DMS53 treated with DMSO at 0.1 percent for 48 hours (cell line): ENCODE data around the gene FERMT1.

Source experiments
- DNase-seq: peaks from one replicate; lab custom pipeline; 2025; ENCODE audit not compliant: unreplicated experiment; lab: John Stamatoyannopoulos, UW

The FERMT1 gene

GRCh38 chr20:6122873-6123648 is at the start of gene FERMT1:
Gene FERMT1, minus strand, starts transcription at chr20:6123030. Its CDS starts 3,476 bp downstream, at chr20:6119554.
- DNase-seq = peak; percentile 77

GRCh38 chr20:6169251-6169650 is 46.4 kb upstream of the FERMT1 start:
- no peak for DNase-seq

- no peak for DNase-seq
These were observed 45.4 kb upstream of the FERMT1 start for GRCh38 chr20:6168204-6168603.

- DNase-seq = no peak
These were observed 42.5 kb upstream of the FERMT1 start for GRCh38 chr20:6165346-6165745.

- no peak for DNase-seq
These were observed 41.9 kb upstream of the FERMT1 start for GRCh38 chr20:6164421-6165341.

GRCh38 chr20:6160736-6161135 is 37.9 kb upstream of the FERMT1 start:
- DNase-seq = no peak

GRCh38 chr20:6157345-6157744 is 34.5 kb upstream of the FERMT1 start:
- no peak for DNase-seq

- DNase-seq = no peak
These were observed 29.9 kb upstream of the FERMT1 start for GRCh38 chr20:6152777-6153176.

GRCh38 chr20:6148073-6148472 is 25.2 kb upstream of the FERMT1 start:
- DNase-seq = no peak

- peak; percentile 41 for DNase-seq
These were observed 19.6 kb upstream of the FERMT1 start for GRCh38 chr20:6142348-6142993.

- no peak for DNase-seq
These were observed 18.1 kb upstream of the FERMT1 start for GRCh38 chr20:6140947-6141346.

GRCh38 chr20:6135347-6135746 is 12.5 kb upstream of the FERMT1 start:
- DNase-seq = no peak

- DNase-seq = no peak
These were observed 11.8 kb upstream of the FERMT1 start for GRCh38 chr20:6134592-6134991.

- no peak for DNase-seq
These were observed 7.2 kb upstream of the FERMT1 start for GRCh38 chr20:6130045-6130444.

GRCh38 chr20:6127825-6128224 is 5.0 kb upstream of the FERMT1 start:
- no peak for DNase-seq

GRCh38 chr20:6126846-6127245 is 4.0 kb upstream of the FERMT1 start:
- DNase-seq = no peak

GRCh38 chr20:6123649-6124014 is 802 bp upstream of the FERMT1 start:
- no peak for DNase-seq

- DNase-seq = peak; percentile 58
These were observed 538 bp downstream of the FERMT1 start for GRCh38 chr20:6122111-6122872.

GRCh38 chr20:6121504-6121903 is 1.3 kb downstream of the FERMT1 start:
- no peak for DNase-seq

- DNase-seq = no peak
These were observed 2.3 kb downstream of the FERMT1 start for GRCh38 chr20:6120491-6120988.

GRCh38 chr20:6116758-6117157 is 6.1 kb downstream of the FERMT1 start:
- DNase-seq = no peak
